NCI-H1092 (cell line): ENCODE data around the gene HELZ.
A peak's percentile ranks its signal among the peaks of the same experiment; 100 is the strongest.
"Not testable (repeated sequence)": the region's sequence is repeated elsewhere in the genome, so short reads cannot be mapped to it uniquely, and the experiment has no call there.

Experiments
- DNase-seq: peaks from one replicate; lab custom pipeline; 2025; lab: John Stamatoyannopoulos, UW

HELZ gene, protein sequence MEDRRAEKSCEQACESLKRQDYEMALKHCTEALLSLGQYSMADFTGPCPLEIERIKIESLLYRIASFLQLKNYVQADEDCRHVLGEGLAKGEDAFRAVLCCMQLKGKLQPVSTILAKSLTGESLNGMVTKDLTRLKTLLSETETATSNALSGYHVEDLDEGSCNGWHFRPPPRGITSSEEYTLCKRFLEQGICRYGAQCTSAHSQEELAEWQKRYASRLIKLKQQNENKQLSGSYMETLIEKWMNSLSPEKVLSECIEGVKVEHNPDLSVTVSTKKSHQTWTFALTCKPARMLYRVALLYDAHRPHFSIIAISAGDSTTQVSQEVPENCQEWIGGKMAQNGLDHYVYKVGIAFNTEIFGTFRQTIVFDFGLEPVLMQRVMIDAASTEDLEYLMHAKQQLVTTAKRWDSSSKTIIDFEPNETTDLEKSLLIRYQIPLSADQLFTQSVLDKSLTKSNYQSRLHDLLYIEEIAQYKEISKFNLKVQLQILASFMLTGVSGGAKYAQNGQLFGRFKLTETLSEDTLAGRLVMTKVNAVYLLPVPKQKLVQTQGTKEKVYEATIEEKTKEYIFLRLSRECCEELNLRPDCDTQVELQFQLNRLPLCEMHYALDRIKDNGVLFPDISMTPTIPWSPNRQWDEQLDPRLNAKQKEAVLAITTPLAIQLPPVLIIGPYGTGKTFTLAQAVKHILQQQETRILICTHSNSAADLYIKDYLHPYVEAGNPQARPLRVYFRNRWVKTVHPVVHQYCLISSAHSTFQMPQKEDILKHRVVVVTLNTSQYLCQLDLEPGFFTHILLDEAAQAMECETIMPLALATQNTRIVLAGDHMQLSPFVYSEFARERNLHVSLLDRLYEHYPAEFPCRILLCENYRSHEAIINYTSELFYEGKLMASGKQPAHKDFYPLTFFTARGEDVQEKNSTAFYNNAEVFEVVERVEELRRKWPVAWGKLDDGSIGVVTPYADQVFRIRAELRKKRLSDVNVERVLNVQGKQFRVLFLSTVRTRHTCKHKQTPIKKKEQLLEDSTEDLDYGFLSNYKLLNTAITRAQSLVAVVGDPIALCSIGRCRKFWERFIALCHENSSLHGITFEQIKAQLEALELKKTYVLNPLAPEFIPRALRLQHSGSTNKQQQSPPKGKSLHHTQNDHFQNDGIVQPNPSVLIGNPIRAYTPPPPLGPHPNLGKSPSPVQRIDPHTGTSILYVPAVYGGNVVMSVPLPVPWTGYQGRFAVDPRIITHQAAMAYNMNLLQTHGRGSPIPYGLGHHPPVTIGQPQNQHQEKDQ (N-terminal part only)

DNA sequence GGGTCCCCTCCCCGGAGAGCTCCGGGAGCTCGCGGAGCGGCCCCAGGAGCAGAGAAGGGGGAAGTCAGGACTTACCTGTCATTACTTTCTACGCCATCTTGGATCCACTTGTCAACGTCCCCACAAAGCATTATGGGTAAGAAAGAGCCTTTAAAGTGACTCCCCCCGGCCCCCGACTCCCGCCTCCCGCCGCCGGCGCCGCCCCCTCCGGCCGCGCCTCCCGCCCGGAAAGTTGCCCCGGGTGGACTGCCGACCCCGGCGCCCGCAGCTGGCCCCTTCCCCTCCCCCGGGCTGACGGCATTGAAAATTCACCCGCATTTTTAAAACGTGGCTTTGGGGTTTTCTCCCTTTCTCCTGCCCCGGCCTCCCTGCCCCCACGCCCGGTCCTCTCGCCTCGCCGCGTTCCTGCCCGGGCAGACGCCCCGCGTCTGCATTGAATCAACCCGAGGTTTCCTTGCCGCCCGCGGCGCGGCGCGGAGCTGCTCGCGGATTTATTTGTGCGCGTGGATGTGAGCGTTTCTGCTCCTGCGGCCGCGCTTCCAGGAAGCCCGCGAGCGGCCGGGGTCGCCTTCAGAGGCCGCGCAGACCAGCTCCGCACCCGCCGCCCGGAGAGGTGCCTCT lies at the start of gene HELZ:
Gene HELZ (minus strand): TSS at position 124 of the 621 bp plus-strand sequence. CDS start 26,392 bp downstream, outside the sequence.
- DNase-seq = peak; percentile 65

DNA sequence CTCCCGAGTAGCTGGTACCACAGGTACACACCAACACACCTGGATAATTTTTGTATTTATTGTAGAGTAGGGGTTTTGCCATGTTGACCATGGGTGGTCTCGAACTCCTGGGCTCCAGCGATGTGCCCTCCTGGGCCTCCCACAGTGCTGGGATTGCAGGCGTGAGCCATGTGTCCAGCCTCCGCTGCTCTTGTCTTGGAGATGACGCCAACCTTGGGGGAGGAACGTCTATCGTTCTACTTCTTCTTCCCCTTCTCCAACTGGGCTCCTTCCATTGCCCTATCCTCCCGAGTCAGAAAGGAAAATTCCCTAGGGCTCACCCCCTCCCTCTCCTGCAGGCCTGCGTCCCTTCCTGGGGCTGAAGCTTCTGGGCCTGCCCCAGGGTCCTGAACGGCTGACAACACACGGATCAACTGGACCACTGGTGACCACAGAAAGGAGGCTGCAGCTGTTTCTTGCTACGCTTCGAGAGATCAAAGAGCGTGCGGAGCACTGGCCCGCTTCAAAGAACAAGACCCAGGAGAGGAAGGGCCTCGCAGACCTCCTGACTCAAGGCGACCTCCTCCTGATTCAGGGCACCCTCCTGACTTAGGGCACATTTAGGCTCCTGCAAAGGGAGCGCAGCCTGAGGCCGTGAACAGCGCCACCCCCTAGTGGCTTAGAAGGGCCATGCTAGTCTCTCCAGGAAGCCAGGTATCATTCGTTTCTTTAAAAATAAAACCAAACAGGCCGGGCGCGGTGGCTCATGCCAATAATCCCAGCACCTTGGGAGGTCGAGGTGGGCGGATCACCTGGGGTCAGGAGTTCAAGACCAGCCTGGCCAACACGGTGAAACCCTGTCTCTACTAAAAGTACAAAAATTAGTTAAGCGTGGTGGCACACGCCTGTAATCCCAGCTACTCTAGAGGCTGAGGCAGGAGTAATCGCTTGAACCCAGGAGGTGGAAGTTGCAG lies 48.5 kb upstream of the HELZ start:
- no peak for DNase-seq

DNA sequence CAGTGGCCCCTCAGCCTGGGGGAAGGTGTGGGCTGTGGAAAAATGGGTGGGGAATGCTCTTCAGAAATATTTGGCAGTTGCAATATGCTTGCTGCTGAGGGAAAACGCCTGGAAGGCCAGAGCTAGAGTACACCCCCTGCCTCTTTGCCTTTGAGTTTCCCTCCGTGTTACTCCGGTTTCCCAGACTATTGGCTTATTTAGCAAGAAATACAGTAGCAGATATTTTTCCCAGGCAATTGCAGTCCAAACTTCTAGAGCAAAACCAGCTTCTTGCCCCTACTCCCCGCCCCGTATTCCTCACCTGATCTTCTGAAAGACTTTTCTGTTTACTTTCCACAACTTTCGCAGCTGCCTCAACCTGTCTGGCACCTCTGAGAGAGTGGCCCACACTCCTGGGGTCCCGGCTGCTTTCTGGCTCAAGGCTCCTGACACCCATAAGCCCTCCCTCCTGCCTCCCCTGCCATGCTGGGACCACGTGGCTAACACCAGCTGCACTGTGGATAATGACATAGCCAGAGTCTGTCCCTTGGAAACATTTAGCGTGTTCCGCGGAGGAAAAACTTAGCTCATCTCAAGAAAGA lies 45.8 kb upstream of the HELZ start:
- DNase-seq = no peak

DNA sequence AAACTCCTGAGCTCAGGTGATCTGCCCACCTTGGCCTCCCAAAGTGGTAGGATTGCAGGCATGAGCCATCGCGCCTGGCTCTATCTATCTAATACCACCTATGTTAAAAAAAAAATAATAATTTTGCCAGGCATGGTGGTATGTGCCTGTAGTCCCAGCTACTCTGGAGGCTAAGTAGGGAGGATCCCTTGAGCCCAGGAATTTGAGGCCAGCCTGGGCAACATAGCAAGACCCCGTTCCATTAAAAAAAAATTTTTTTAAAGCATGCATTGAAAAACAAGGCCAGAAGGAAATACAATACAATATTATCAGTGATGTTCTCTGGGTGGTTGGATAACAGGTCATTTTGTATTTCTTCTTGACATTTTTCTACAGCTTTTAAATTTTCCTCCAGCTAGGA lies 45.2 kb upstream of the HELZ start:
- no peak for DNase-seq

DNA sequence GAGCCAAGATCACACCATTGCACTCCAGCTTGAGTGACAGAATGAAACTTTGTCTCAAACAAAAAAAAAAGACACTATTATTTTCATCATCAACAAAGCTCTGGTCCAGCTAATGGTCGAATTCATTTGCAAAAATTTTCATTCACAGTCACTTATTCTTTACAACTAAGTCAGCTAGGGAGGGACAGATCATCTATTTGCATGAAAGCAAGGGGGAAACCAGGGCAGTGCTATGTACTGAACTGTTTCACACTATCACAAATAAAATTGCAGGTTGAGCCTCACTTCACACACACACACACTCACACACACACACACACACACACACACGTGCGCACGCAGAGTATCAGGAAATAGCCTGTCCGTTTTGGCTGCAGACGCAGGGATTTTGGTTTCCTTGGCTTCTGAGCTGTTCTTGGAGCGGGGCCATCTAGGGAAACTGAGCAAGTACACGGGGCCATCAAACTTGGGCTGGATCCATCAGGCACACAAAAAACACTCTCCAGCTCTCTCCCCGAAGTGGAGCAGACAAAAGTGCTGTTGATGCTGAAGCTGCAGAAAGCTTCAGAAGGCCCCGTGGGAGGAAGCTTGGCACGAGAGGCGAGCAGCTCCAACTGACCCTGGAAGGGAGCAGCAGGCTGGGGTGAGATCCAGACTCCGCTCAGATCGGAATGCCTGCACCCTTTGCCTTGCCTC lies 44.3 kb upstream of the HELZ start:
- peak; percentile 78 for DNase-seq

DNA sequence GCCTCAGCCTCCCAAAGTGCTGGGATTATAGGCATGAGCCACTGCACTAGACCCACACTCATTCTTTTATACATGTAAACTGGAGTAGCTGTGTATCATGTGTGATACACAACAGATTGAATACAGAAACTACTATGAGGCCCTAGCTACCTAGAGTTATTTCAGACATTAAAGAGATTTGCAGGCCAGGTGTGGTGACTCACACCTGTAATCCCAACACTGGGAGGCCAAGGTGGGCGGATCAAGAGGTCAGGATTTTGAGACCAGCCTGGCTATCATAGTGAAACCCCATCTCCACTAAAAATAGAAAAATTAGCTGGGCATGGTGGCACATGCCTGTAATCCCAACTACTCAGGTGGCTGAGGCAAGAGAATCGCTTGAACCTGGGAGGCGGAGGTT lies 41.8 kb upstream of the HELZ start:
- not testable (repeated sequence) for DNase-seq

DNA sequence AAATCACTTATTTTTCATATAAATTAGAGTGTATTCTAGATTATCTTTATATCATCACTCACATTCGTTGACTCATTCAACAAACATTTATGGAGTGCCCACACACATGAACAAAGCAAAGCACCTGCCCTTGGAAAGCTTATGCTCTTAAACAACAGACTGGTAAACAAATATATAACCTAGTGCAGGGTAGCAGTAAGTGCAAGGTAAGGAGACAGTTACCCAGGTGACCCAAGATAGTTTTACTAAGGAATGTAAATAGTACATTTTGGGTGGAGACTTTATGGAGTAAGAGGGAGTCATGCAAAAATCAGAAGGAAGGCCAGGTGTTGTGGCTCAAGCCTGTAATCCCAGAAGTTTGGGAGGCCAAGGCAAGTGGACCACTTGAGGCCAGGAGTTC lies 40.4 kb upstream of the HELZ start:
- DNase-seq = no peak

DNA sequence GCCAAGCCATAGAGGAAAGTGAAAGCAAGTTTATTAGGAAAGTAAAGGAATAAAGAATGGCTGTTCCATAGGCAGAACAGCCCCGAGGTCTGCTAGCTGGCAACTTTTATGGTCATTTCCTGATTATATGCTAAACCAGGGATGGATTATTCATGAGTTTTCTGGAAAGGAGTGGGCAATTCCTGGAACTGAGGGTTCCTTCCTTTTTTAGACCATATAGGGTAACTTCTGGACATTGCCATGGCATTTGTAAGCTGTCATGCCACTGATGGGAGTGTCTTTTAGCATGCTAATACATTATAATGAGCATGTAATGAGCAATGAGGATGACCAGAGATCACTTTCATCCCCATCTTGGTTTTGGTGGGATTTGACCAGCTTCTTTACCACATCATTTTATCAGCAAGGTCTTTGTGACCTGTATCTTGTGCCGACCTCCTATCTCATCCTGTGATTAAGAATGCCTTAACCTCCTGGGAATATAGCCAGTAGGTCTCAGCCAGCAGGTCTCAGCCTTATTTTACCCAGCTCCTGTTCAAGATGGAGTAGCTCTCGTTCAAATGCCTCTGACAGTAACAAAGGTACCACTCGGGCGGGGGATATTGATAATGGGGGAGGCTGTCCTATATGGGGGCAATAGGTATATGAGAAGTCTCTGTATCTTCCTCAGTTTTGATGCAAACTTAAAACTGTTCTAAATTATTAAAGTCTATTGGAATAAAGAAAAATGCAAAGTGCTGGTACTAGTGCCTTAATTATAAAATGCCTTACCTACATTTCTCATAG lies 38.9 kb upstream of the HELZ start:
- no peak for DNase-seq

DNA sequence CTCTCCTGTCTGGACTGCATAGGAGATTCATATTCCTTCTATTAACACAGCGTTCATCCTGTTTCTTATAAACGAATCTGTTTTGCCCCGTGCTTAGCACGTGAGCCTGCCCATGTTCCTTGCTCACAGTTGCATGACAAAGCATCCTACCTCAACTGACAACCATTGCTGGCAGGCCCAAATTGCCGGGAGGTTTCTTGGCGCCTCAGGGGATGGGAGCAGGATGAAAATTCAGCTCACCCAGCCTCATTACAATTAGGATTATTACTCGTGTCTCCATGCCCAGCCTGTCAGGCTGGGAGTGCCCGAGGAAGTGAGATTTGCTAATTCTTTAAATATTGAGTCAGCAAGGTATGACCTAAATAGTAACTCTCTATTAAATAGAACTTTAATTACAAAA lies 36.7 kb upstream of the HELZ start:
- no peak for DNase-seq

DNA sequence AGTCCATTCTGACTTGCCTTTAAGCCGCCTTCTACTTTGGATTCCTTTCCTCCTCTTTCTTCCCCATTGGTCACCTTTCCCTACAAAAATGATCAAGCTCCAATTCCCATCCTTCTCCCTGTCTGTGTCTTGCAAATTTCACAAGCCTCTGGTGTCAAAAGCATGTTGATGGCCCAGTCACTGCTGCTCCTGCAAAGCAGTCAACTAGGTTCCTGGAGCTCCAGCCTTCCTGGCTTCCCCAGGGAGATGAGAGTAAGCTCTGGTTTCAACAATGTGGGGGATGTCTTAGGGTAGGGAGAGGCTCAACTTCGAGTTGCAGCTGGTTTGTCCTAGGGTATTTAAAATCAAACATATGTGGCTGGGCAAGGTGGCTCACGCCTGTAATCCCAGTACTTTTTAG lies 36.1 kb upstream of the HELZ start:
- no peak for DNase-seq

DNA sequence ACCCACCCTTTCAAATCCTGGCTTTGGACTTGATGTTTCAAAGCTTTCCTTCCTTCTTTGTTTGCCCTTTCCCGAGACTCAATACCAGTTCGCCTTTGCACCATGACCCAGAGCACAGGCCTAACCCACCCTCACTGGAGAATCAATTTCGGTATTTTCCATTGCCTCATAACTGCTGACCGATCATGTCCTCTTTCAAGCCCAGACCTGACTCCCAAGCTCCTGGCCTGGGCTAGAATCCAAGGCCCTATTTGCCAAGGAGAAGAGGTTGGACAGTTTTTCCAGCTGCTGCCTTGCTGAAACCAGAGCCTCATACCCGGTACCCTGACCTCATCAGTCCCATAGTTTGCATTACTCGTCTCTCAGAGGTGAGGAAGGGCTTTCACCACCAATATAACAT lies 35.3 kb upstream of the HELZ start:
- DNase-seq = peak; percentile 64

DNA sequence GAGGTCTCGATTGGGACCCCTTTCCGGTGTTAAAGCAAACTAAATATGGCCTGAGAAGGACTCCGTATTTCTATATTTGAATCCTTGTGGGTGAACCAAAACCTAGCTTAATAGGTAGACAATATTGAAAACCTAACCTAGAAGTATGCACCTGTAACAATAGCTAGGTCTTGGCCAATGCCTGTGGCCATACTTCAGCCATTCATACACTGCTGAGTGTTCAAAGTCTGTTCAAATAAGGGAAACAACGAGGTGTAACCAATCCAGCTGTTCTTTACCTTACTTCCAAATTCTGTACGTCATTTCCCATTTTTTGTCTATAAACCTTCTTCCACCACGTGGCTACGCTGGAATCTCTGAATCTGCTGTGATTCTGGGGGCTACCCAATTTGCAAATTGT lies 34.1 kb upstream of the HELZ start:
- no peak for DNase-seq

DNA sequence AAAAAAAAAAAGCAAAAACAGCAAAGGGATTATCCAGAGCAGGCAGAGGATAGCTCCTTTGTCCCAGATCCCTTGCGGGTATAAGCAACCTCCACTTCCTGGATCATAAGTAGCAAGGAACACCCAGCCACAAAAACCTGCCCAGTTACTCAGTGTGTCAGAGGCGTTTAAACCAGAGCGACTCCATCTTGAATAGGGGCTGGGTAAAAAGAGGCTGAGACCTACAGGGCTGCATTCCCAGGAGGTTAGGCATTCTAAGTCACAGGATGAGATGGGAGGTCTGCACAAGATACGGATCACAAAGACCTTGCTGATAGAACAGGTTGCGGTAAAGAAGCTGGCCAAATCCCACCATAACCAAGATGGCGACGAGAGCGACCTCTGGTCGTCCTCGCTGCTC lies 33.4 kb upstream of the HELZ start:
- DNase-seq = no peak

DNA sequence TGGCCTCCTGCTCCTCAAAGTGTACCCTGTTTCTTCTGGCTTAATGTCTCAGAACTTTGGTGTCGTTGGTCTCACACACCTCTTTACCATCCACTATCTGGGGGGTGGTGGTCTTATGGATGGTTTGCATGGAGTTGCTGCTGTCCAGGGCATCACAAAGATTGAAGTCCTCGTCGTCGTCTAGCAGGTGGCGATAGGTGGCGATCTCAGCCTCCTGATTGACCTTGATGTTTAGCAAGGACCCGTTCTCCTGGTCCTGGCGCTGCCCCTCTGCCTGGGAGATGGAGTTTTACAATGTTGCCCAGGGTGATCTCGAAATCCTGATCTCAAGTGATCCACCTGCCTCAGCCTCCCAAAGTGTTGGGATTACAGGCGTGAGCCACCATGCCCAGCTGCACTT lies 31.1 kb upstream of the HELZ start:
- DNase-seq = peak; percentile 54

DNA sequence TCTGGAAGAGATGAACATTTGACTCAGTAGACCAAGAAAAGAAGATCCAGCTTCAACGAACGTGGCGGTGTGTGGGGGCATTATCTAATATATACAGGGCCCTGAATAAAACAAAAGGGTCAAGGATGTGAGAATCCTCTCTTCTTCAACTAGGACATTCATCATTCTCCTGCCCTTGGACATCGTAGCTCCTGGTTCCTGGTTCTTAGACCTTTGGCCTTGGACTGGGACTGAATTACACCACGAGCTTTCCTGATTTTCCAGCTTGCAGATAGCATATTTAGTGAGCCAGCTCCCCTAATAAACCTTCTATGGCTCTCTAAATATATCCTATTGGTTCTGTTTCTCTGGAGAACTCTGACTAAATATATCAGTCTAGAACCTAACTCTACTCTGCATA lies 29.5 kb upstream of the HELZ start:
- no peak for DNase-seq

DNA sequence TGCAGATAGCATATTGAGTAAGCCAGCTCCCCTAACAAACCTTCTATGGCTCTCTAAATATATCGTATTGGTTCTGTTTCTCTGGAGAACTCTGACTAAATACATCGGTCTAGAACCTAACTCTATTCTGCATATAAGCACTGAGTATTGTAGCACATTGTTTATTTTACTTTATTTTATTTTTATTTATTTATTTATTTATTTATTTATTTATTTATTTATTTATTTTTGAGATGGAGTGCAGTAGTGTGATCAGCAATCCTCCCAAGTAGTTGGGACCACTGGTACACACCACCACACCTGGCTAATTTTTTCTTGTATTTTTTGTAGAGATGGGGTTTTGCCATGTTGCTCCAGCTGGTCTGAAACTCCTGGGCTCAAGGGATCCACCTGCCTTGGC lies 28.9 kb upstream of the HELZ start:
- DNase-seq = no peak

DNA sequence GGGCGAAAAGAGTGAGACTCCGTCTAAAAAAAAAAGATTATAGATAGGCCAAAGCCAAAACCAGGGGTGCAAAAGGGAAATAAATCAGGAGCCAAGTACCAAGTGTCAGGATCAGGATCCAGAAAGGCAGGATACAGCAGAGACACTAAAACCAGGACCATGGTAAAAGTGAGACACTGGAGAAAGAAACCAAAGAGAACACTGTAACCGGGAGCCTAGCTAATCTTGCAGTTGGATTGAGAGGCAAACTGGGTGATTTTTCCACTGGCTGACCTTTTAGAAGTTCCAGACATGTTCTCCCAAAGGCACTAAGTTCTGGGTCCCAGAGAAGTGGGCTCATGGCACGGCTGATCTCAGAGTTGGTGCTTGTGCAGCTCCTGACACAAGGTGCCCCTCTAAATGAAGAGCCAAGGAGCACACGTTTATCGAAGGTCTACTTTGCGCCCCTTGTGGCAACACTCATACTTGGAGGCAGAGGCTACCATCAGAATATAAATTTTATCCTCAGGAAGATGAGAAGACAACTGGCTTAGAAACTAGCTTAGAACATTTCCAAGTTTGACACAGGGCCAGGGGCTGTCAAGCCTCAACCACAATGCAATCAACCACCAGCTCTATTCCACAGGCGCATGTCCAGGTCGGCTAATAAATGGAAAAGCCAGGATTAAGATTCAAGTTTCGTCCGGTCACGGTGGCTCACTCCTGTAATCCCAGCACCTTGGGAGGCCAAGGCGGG lies 27.5 kb upstream of the HELZ start:
- no peak for DNase-seq

DNA sequence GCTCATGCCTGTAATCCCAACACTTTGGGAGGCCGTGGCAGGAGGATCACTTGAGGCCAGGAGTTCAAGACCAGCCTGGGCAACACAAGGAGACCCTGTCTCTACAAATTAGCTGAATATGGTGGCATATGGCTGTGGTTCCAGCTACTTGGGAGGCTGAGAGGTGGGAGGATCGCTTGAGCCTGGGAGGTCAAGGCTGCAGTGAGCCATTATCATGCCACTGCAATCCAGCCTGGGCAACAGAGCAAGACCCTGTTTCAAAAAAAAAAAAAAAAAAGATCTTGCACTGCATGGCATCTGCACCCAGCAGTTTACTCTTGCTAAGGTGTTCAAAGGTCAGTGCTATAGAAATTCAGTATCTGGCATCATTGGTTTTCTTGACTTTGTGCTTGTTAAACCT lies 26.2 kb upstream of the HELZ start:
- not testable (repeated sequence) for DNase-seq
